Stimulated activated memory B cell treated with anti-CD40 and anti-IgM and Interleukin-4, amounts not matched to agents 10 μg/mL and 1 μg/mL and 100 μg/mL, for 72 hours (primary cell): ENCODE data around the gene CDC14B.
"Not testable (repeated sequence)": the region's sequence is repeated elsewhere in the genome, so short reads cannot be mapped to it uniquely, and the experiment has no call there.

Source experiments
- ATAC-seq: fragments of 150-1000 bp; cut with Tn5 transposase; 2 replicates; pipeline ENCODE4 v1.10.0; 2021
- H3K27ac Mint-ChIP-seq: one replicate; pipeline ENCODE4 v1.8.0; 2022; ENCODE audit warnings: mild to moderate bottlenecking, mixed read lengths
- H3K27me3 Mint-ChIP-seq: one replicate; pipeline ENCODE4 v1.8.0; 2022; ENCODE audit warnings: mixed read lengths
- H3K36me3 Mint-ChIP-seq: one replicate; pipeline ENCODE4 v1.8.0; 2022; ENCODE audit warnings: mixed read lengths
- H3K4me1 Mint-ChIP-seq: one replicate; pipeline ENCODE4 v1.8.0; 2022; ENCODE audit warnings: mixed read lengths
- H3K4me3 Mint-ChIP-seq: one replicate; pipeline ENCODE4 v1.8.0; 2022; ENCODE audit warnings: mild to moderate bottlenecking, moderate library complexity, mixed read lengths
- H3K9me3 Mint-ChIP-seq: one replicate; pipeline ENCODE4 v1.8.0; 2022; ENCODE audit warnings: mixed read lengths

Gene CDC14B

DNA sequence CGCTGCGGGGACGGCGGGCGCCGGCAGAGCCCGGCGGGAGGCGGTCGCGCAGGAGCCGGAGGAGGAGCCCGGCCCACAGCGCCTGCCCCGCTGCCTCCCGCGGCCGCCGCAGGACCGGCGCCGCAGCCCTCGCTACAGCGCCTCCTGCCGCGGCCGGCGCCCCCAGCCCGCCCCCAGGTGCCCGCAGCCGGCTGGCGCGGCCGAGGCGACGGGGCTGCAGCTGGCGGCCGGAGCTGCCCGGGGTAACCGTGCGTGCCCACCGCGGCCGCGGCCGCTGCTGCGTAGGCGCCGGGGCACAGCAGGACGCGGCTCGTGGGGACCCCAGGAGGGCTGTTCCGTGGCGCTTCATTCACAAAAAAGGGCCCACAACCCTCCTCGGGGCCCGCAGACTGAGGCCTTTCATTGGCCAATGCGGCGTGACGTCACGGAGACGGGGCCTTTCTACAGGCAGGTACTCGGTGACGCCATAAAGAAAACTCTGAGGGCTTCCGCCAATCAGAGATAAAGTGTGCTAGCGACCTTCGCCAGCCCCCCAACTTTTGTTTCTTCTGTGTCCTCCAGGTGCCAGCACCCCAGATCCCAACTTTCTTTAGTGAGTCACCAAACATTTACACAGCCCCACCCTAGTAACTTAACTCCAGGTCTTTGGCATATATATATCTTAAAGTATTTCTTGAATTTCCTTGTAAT, at the start of gene CDC14B:
Gene CDC14B (minus strand): TSS at position 353 of the 690 bp plus-strand sequence. CDS start 465 bp downstream, outside the sequence.
- Mint-ChIP-seq H3K27ac (no peak within 1 kb of the TSS), H3K9me3 (no peaks in the 10 kb centered on the region), H3K4me3 (peak within 1 kb of the TSS; percentile 66), H3K36me3 (no peaks in the 10 kb centered on the region), H3K27me3 (peaks cover 63% of the 10 kb centered on the region), H3K4me1 (peaks cover 13% of the 10 kb centered on the region)
- peak; percentile 81 for ATAC-seq

DNA sequence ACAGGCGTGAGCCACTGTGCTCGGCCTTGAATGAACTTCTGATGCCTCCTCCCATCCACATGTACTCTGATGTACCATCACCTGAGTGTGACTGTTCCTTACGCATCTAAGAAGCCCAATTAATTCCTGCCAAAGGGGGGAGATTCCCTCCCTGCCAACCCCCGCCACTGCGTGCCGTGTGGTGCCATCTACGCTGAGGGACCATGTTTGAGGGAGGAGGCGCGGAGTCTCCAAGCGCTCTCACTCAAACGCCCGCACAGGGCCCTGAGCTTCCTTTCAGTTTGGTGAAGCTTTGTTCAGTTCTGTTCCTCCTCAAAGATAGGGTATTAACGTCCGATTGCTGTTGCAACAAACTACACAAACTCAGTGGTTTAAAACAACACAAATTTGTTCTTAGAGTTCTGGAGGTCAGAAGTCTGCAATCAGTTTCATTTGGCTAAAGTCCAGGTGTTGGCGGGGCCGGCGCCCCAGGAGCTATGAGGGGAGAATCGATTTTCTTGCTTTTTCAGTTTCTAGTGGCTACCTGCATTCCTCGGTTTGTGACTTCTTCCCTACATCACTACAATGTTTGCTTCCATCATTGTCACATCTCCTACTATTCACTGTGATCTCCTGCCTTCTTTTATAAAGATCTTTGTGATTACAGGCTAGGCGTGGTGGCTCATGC, 49.4 kb upstream of the CDC14B start:
- Mint-ChIP-seq H3K4me3 (no peak overlapping the region), H3K9me3 (no peaks in the 10 kb centered on the region), H3K27ac (no peak overlapping the region), H3K27me3 (peaks cover 15% of the 10 kb centered on the region), H3K36me3 (no peaks in the 10 kb centered on the region), H3K4me1 (no peaks in the 10 kb centered on the region)
- ATAC-seq = peak; percentile 12

DNA sequence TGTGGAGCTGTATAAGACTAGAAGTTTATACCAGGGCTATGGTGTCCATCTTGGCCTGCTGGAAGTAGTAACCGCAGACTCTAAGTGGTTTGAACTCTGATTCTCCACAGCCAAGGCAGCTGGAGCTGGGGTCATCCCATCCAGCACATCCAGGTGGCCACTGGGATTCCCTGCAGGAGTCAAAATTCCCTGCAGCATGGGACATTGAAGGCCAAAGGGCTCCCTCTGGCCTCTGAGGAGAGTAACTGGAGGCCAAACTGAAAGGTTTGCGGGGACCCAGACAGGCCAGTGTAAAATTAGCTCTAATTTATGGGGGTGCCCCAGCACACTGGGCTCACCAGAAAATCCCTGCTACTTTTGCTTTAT, 47.7 kb upstream of the CDC14B start:
- Mint-ChIP-seq H3K27me3 (peaks cover 9% of the 10 kb centered on the region), H3K9me3 (no peaks in the 10 kb centered on the region), H3K4me1 (no peaks in the 10 kb centered on the region), H3K4me3 (no peak overlapping the region), H3K27ac (no peak overlapping the region), H3K36me3 (no peaks in the 10 kb centered on the region)
- ATAC-seq = no peak

DNA sequence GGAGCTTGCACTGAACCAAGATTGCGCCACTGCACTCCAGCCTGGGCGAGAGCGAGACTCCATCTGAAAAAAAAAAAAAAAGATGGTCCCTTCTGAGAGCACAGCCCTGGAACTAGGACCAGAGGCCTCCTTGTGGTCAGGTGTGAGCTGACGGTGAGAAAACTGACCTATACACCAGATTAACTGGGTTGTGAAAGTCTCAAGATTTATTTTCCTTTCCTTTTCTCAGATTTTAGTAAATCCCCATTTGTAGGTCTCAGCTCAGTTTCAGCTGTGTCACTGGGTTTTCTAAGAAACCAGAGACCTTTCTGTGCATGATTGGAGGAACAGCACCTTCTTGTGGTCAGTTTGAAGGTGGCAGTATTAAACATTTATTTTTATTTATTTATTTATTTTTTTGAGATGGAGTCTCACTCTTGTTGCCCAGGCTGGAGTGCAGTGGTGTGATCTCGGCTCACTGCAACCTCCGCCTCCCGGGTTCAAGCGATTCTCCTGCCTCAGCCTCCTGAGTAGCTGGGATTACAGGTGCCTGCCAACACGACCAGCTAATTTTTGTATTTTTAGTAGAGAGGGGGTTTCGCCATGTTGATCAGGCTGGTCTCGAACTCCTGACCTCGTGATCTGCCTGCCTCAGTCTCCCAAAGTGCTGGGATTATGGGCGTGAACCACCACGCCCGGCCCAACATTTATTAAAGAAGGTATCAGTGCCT, 47.2 kb upstream of the CDC14B start:
- H3K36me3 Mint-ChIP-seq, H3K9me3 Mint-ChIP-seq, H3K27me3 Mint-ChIP-seq, H3K27ac Mint-ChIP-seq, H3K4me1 Mint-ChIP-seq, H3K4me3 Mint-ChIP-seq: not testable (repeated sequence)
- peak; percentile 78 for ATAC-seq

DNA sequence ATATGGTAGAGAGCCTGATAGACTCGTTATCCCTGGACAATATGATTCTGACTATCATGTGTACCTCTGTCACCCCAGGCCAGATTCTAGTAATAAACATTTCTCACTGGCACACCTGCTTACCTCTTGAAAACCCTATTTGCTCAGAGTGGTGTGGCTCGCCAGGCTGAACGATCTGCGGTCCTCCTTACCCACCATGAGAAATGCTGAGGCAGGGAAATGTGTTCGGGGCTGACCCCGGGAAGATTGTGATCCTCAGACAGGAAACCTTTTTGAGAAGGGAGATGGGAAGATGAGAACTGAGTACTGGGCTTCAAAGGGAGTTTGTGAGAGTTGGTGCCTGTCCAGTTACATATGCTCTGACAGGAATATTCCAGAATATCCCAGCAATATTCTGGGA, 46.1 kb upstream of the CDC14B start:
- Mint-ChIP-seq H3K4me1 (no peaks in the 10 kb centered on the region), H3K27me3 (no peaks in the 10 kb centered on the region), H3K36me3 (no peaks in the 10 kb centered on the region), H3K4me3 (no peak overlapping the region), H3K27ac (no peak overlapping the region), H3K9me3 (no peaks in the 10 kb centered on the region)
- ATAC-seq = no peak

DNA sequence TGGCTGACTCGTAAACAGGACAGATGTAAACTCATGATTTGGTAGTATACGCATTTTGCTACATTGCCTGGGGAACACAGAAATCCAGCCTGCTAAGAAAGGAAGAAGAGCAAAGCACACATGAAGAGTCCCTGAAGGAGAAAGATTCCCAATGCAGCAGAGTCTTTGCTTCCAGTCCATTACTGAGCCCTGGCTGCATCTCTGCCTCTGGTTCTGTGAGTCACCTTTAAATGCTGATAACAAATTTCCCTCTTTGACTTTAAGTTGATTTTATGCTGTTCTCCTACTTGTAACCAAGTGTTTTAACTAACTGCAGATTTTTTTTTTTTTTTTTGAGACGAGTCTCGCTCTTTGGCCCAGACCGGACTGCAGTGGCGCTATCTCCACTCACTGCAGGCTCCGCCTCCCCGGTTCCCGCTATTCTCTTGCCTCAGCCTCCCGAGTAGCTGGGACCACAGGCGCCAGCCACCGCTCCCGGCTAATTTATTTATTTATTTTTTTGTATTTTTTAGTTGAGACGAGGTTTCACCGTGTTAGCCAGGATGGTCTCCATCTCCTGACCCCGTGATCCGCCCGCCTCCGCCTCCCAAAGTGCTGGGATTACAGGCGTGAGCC, 44.0 kb upstream of the CDC14B start:
- H3K4me3 Mint-ChIP-seq = no peak overlapping the region
- H3K9me3 Mint-ChIP-seq = no peaks in the 10 kb centered on the region
- no peak overlapping the region for H3K27ac Mint-ChIP-seq
- H3K36me3 Mint-ChIP-seq = no peaks in the 10 kb centered on the region
- H3K4me1 Mint-ChIP-seq = no peaks in the 10 kb centered on the region
- no peaks in the 10 kb centered on the region for H3K27me3 Mint-ChIP-seq
- no peak for ATAC-seq

DNA sequence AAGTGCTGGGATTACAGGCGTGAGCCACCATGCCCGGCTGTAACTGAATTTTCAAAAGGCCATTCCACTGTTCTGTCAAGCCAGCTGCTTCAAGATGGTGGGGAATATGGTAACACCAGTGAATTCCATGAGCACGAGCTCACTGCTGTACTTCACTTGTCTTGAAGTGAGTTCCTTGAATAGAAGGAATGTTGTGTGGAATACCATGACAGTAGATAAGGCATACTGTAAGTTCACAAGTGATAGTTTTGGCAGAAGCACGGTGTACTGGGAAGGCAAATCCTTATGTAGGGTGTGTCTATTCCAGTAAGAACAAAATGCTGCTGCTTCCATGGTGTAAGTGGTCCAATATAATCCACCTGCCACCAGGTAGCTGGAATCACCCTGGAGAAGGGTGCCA, 42.1 kb upstream of the CDC14B start:
- H3K36me3 Mint-ChIP-seq = no peaks in the 10 kb centered on the region
- no peak overlapping the region for H3K27ac Mint-ChIP-seq
- H3K4me1 Mint-ChIP-seq = peaks cover 6% of the 10 kb centered on the region
- H3K9me3 Mint-ChIP-seq = no peaks in the 10 kb centered on the region
- H3K4me3 Mint-ChIP-seq = no peak overlapping the region
- no peak for ATAC-seq
- no peaks in the 10 kb centered on the region for H3K27me3 Mint-ChIP-seq

DNA sequence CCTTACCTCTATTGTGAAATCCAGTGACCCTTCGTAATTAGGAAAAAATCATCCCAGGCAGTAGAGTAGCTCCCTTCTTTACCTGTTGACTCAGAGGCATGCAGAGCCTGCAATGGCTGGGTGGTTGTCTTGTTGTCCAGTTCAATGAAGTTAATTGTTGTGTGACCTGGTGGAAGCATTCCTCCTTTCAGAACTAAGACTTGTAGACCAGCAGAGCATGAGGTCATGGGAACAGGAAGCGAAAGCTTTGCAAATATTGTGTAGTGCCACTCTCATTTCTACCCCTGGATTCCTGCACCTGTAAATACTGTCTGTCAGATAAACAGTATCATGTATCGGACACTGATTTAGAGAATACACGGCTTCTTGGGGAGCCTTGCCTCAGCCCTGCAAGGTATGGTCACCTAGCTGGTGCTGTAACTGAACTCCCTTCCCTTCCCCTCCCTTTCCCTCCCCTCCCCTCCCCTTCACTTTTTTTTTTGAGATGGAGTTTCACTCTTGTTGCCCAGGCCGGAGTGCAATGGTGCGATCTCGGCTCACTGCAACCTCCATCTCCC, 41.1 kb upstream of the CDC14B start:
- Mint-ChIP-seq H3K4me3 (no peak overlapping the region), H3K36me3 (no peaks in the 10 kb centered on the region), H3K27me3 (no peaks in the 10 kb centered on the region), H3K27ac (no peak overlapping the region), H3K9me3 (no peaks in the 10 kb centered on the region), H3K4me1 (peaks cover 11% of the 10 kb centered on the region)
- ATAC-seq = peak; percentile 75

DNA sequence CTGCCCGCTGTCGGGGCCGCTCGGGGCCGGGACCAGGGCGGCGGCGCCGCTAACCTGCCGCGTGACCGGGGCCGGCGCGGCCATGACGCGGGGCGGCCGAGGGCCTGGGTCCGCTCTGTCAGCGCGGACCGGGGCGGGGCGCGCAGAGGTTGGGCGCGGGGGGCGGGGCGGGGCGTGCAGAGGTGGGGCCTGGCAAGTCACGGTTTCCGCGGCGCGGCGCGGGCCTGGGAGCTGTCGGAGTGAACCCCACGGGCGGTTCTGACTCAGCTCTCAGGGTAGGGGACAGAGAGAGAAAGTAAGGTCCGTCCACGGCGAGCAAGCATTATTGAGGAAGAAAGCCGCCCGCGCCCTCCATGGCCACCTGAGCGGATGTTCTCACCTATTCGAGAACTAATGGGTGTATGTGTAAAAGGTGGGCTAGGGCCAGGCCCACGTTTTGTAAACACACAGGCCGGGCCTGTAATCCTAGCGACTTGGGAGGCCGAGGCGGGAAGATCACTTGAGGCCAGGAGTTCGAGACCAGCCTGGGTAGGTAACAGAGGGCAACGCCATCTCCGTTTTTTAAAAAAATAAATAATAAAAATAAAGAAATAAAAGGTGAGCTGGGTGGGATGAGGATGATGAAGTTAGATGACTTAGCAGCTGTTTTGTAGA, 35.7 kb upstream of the CDC14B start, which contains the start of gene PRXL2C:
Gene PRXL2C (minus strand): TSS at position 120 of the 654 bp plus-strand sequence. CDS start 36 bp downstream, at position 84.
- Mint-ChIP-seq H3K27ac (peak within 1 kb of the TSS; percentile 92), H3K4me1 (peaks cover 34% of the 10 kb centered on the region), H3K36me3 (no peaks in the 10 kb centered on the region), H3K4me3 (peak within 1 kb of the TSS; percentile 95), H3K27me3 (no peaks in the 10 kb centered on the region), H3K9me3 (no peaks in the 10 kb centered on the region)
- peak; percentile 93 for ATAC-seq

DNA sequence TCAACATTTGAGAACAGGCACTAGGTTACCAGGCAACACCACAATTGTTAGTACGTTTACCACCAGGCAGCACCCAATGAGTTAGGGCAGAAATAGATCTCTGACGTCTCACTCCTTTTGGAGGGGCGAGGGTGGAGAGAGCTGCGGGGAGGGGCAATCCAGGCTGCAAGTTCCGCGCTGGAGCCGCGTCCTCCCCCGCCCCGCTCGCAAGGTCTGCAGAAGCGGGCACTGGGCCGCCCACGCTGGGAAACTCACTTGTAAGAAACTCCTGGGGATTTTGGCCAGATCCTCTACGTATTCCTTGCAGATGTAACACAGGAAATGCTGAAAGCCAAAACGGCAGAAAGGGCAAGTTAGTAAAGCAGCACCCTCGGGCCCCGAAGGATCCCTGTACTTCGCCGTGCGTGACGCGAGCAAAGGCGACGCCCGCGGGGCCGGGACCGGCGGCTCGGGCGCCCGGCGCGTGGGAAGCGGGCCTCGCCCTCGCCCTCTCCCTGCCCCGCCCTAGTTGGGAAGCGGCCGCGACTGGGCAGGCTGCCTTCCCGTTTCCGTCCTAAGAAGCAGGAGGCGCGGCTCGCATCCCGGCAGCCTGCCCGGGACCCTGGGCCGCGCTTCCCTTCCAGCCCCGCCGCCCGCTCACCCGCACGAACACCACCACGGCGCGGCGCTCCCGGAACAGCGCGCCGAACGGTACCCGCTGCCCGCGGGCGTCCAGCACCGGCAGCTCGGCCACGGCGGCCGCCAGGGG, 35.0 kb upstream of the CDC14B start:
- Mint-ChIP-seq H3K27me3 (no peaks in the 10 kb centered on the region), H3K4me1 (peaks cover 34% of the 10 kb centered on the region)

DNA sequence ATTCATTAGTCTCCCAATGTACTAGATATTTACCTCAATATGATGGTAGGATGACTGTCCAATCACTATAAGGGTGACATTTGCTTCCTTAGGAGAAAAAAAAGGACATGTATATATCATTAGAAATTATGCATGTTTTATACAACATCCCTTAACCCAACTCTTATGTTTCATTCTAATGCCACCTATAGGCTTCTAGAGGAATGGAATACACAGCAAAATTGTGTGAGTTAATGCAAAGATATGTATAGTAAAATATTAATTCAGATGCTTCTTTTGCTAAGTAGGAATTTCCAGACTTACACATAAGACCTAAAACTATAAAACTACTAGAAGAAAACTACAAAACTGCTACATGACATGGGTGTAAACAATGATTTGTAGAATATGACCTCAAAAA, 32.0 kb upstream of the CDC14B start:
- H3K4me3 Mint-ChIP-seq = no peak overlapping the region
- peaks cover 18% of the 10 kb centered on the region for H3K36me3 Mint-ChIP-seq
- ATAC-seq = no peak
- H3K27me3 Mint-ChIP-seq = no peaks in the 10 kb centered on the region
- H3K4me1 Mint-ChIP-seq = peaks cover 35% of the 10 kb centered on the region
- no peaks in the 10 kb centered on the region for H3K9me3 Mint-ChIP-seq
- H3K27ac Mint-ChIP-seq = no peak overlapping the region

More for the DNA sequence above, 35.0 kb upstream of the CDC14B start:
- Mint-ChIP-seq H3K36me3 (peaks cover 5% of the 10 kb centered on the region), H3K27ac (peak overlapping the region; percentile 92), H3K9me3 (no peaks in the 10 kb centered on the region), H3K4me3 (peak overlapping the region; percentile 91)
- ATAC-seq = peak; percentile 84

DNA sequence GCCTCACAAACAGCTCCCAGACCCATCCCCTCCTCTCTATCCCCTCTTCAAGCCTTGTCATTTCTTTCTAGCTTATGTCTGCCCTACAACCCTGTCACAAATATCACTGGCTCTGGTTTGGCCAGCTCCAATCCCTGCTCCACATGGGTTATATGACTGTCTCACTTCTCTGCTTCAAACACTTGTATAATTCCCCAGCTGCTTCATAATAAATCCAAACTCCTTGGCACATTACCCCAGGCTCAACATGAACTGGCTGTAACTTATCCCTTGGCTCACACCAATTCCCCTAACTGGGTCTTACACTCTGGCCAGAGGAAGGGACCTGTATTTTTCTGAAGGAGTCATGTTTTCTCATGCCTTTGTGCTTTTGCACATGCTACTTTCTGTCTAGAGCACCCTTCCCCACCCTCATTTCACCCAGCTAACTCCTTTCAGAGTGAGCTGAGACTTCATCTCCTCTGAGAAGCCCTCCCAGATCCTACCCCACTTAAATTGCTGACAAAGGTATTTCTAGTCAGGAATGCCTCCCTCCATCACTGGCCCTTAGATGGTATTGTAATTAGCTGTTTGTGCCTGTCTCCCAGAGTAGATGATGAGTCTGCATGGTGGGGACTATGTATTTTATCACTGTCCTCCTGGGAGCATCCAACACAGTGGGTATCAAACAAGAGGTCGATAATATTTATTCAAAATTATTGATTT, 30.1 kb upstream of the CDC14B start:
- no peak overlapping the region for H3K27ac Mint-ChIP-seq
- H3K4me1 Mint-ChIP-seq = peaks cover 23% of the 10 kb centered on the region
- no peak for ATAC-seq
- peaks cover 37% of the 10 kb centered on the region for H3K36me3 Mint-ChIP-seq
- H3K9me3 Mint-ChIP-seq = no peaks in the 10 kb centered on the region
- H3K27me3 Mint-ChIP-seq = no peaks in the 10 kb centered on the region
- H3K4me3 Mint-ChIP-seq = no peak overlapping the region

DNA sequence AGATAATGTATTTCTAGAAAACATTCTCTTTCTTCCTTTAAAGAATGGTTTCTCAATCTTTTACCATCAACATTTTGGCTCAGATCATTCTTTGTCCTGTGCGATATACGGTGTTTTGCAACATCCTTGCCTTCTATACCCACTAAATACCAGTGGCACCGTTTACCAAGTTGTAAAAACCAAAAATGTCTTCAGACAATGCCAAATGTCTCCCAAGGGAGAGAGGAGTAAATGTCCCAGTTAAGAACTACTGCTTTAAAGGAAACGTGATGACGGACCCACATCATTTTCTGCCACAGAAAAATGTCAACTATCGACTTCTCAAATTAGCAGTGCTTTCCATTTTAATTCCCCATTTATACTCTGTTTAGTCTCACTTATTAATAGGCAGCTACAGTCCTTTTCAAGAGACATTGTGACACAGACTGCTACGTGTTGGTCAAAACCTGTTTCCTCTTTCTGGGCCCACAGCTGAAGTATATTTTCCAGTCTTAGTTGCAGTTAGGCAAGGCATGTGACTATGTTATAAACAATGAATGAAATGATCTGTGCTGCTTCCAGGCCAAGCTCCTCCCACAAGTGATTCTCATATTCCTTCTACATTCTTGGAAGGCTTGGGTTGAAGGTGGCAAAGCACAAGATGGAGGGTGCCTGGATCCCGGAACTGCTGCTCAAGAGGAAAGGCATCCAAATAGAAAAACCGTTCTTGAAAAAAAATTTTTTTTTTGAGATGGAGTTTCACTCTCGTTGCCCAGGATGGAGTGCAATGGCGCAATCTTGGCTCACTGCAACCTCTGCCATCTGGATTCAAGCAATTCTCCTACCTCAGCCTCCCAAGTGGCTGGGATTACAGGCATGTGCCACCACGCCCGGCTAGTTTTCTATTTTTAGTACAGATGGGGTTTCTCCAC, 26.7 kb upstream of the CDC14B start:
- Mint-ChIP-seq H3K36me3 (peaks cover 48% of the 10 kb centered on the region), H3K4me1 (peaks cover 7% of the 10 kb centered on the region), H3K9me3 (no peaks in the 10 kb centered on the region), H3K4me3 (no peak overlapping the region), H3K27ac (peak overlapping the region; percentile 66), H3K27me3 (no peaks in the 10 kb centered on the region)
- peak; percentile 89 for ATAC-seq
